Endodermal cell (in vitro differentiated cells): ENCODE measurements around the gene PDE6A. TPM values are rescaled to one million over a fixed set of nuclear protein-coding genes. Genes with fewer than 3 reads are reported as not detected.

Experiments
- DNase-seq: peaks from one replicate; pipeline ENCODE4 v3.0.0-alpha.2; 2017
- H3K27ac ChIP-seq: 2 replicates; pipeline ENCODE4 v1.5.1; 2013; ENCODE audit warnings: mild to moderate bottlenecking, low read depth, low read length, moderate library complexity
- H3K27me3 ChIP-seq: 2 replicates; pipeline ENCODE4 v1.6.1; 2013; ENCODE audit warnings: mild to moderate bottlenecking, low read length, moderate library complexity; ENCODE audit not compliant: insufficient read depth, control insufficient read depth, poor library complexity, severe bottlenecking
- H3K36me3 ChIP-seq: 2 replicates; pipeline ENCODE4 v1.7.0; 2013; ENCODE audit warnings: mild to moderate bottlenecking, low read length, moderate library complexity; ENCODE audit not compliant: control insufficient read depth, insufficient read depth
- H3K4me1 ChIP-seq: one replicate; pipeline ENCODE4 v1.7.0; 2013; ENCODE audit warnings: low read length; ENCODE audit not compliant: control insufficient read depth, insufficient read depth
- H3K4me3 ChIP-seq: 2 replicates; pipeline ENCODE4 v1.5.1; 2013; ENCODE audit warnings: mild to moderate bottlenecking, low read length, moderate library complexity
- H3K9ac ChIP-seq: 2 replicates; pipeline ENCODE4 v1.6.1; 2013; ENCODE audit warnings: mild to moderate bottlenecking, low read length, moderate library complexity; ENCODE audit not compliant: poor library complexity, severe bottlenecking; ENCODE audit errors: extremely low read depth
- H3K9me3 ChIP-seq: 2 replicates; pipeline ENCODE4 v1.6.1; 2013; ENCODE audit warnings: mild to moderate bottlenecking, low read length, moderate library complexity; ENCODE audit not compliant: control insufficient read depth
- H3K27ac Mint-ChIP-seq: 2 replicates; pipeline ENCODE4 v1.8.0; 2020; ENCODE audit warnings: mixed read lengths
- H3K27me3 Mint-ChIP-seq: 2 replicates; pipeline ENCODE4 v1.8.0; 2021; ENCODE audit warnings: mild to moderate bottlenecking, mixed read lengths; ENCODE audit not compliant: insufficient read depth
- H3K36me3 Mint-ChIP-seq: 2 replicates; pipeline ENCODE4 v1.8.0; 2020; ENCODE audit warnings: low read depth, mixed read lengths
- H3K4me1 Mint-ChIP-seq: 2 replicates; pipeline ENCODE4 v1.8.0; 2020; ENCODE audit warnings: mixed read lengths
- H3K4me3 Mint-ChIP-seq: 2 replicates; pipeline ENCODE4 v1.8.0; 2020; ENCODE audit warnings: mild to moderate bottlenecking, moderate library complexity, mixed read lengths
- H3K9me3 Mint-ChIP-seq: 2 replicates; pipeline ENCODE4 v1.8.0; 2020; ENCODE audit warnings: mild to moderate bottlenecking, mixed read lengths
- CTCF ChIP-seq: fragments of 200-600 bp; sonication (generic); conservative IDR thresholded peaks from 2 replicates; pipeline ENCODE4 v1.5.0; 2021; ENCODE audit warnings: antibody characterized with exemption, mild to moderate bottlenecking
- WGBS, 2 experiments: methylation state at CpG; one replicate each; pipeline versions ENCODE4 v1.1.5 to v1.1.7; 2013; ENCODE audit warnings: missing lambda C conversion rate in 2 of 2, mixed read lengths in 1 of 2; ENCODE audit not compliant: insufficient coverage in 1 of 2, insufficient read length in 1 of 2; 5-methylcytosine and 5-hydroxymethylcytosine counted together
- total RNA-seq, 2 donors: library from RNA; stranded (reverse); fragmentation: NEBNext Ultra II Directional in 1 of 2; extraction: Animal tissue kit (Norgen Biotek cat#: 25700) in 1 of 2; gene quantifications; 2 replicates in 1 of 2; 3 replicates in 1 of 2; pipeline ENCODE4 v1.2.1, GENCODE V29; 2021

Gene PDE6A
- total RNA-seq, 2 donors from 2014 or later: 0.07 TPM; not detected in 1

- Histone ChIP-seq H3K9ac (no peak overlapping the region), H3K27ac (no peak overlapping the region), H3K4me1 (no peaks in the 10 kb centered on the region), H3K4me3 (no peak overlapping the region), H3K27me3 (no peaks in the 10 kb centered on the region), H3K9me3 (no peaks in the 10 kb centered on the region), H3K36me3 (no peaks in the 10 kb centered on the region)
- no peak for TF ChIP-seq CTCF
- no peaks in the 10 kb centered on the region for H3K36me3 Mint-ChIP-seq
- no peaks in the 10 kb centered on the region for H3K9me3 Mint-ChIP-seq
- no peak for DNase-seq
- no peaks in the 10 kb centered on the region for H3K27me3 Mint-ChIP-seq
- peaks cover 2% of the 10 kb centered on the region for H3K4me1 Mint-ChIP-seq
- H3K27ac Mint-ChIP-seq: peak overlapping the region; percentile 21
- H3K4me3 Mint-ChIP-seq: no peak overlapping the region
- 96 to 97% methylated on average over 4 to 5 of the region's 5 CpGs for WGBS, 2 experiments
These were observed 114.0 kb downstream of the PDE6A start for GRCh38 chr5:149830579-149830978.

- Histone ChIP-seq H3K4me3 (no peak overlapping the region), H3K9me3 (no peaks in the 10 kb centered on the region), H3K9ac (no peak overlapping the region), H3K27me3 (no peaks in the 10 kb centered on the region), H3K27ac (no peak overlapping the region), H3K4me1 (no peaks in the 10 kb centered on the region), H3K36me3 (no peaks in the 10 kb centered on the region)
- 100% methylated on average over 2 of the region's 3 CpGs; no CpG with 5 or more reads in 1 of the 2 experiments for WGBS, 2 experiments
- peaks cover 2% of the 10 kb centered on the region for H3K4me1 Mint-ChIP-seq
- H3K4me3 Mint-ChIP-seq: no peak overlapping the region
- H3K36me3 Mint-ChIP-seq: no peaks in the 10 kb centered on the region
- peak; percentile 66 for TF ChIP-seq CTCF
- no peaks in the 10 kb centered on the region for H3K9me3 Mint-ChIP-seq
- no peaks in the 10 kb centered on the region for H3K27me3 Mint-ChIP-seq
- no peak for DNase-seq
- H3K27ac Mint-ChIP-seq: no peak overlapping the region
These were observed 114.6 kb downstream of the PDE6A start for GRCh38 chr5:149829954-149830353.

- H3K4me1 Mint-ChIP-seq: peaks cover 5% of the 10 kb centered on the region
- peak; percentile 96 for DNase-seq
- H3K9me3 Mint-ChIP-seq: no peaks in the 10 kb centered on the region
- H3K4me3 Mint-ChIP-seq: no peak overlapping the region
- Histone ChIP-seq H3K27me3 (no peaks in the 10 kb centered on the region), H3K4me1 (no peaks in the 10 kb centered on the region), H3K27ac (no peak overlapping the region), H3K9ac (no peak overlapping the region), H3K9me3 (no peaks in the 10 kb centered on the region), H3K4me3 (no peak overlapping the region), H3K36me3 (no peaks in the 10 kb centered on the region)
- WGBS, 2 experiments: 41 to 48% methylated on average over 6 to 11 of the region's 11 CpGs
- H3K27me3 Mint-ChIP-seq: no peaks in the 10 kb centered on the region
- no peaks in the 10 kb centered on the region for H3K36me3 Mint-ChIP-seq
- H3K27ac Mint-ChIP-seq: peak overlapping the region; percentile 25
- TF ChIP-seq CTCF: peak; percentile 97
These were observed 116.2 kb downstream of the PDE6A start for GRCh38 chr5:149828161-149829011.
